Tibial artery (tissue), 4 donors: ENCODE data around the gene RORC.
A peak's percentile ranks its signal among the peaks of the same experiment; 100 is the strongest.

Experiments used
- DNase-seq, 2 donors: peaks; one replicate each; pipeline ENCODE4 v3.0.0-alpha.2; 2019
- H3K27ac ChIP-seq, 2 donors: fragments of 200-600 bp; sonication (generic) in 1 of 2; 1 replicate in 1 of 2; 2 replicates in 1 of 2; pipeline ENCODE4 v1.5.1; 2018 to 2019; ENCODE audit warnings: mild to moderate bottlenecking in 1 of 2
- H3K27me3 ChIP-seq, 2 donors: fragments of 200-600 bp; sonication (generic) in 1 of 2; one replicate each; pipeline versions ENCODE4 v1.5.1 to v1.6.0; 2016 to 2019
- H3K36me3 ChIP-seq, 3 donors: fragments of 200-600 bp; sonication (generic) in 2 of 3; one replicate each; pipeline ENCODE4 v1.5.1; 2016 to 2019; ENCODE audit warnings: mild to moderate bottlenecking in 2 of 3
- H3K4me1 ChIP-seq, 4 donors: fragments of 200-600 bp; sonication (generic) in 2 of 4; 1 replicate in 3 of 4; 2 replicates in 1 of 4; pipeline ENCODE4 v1.5.1; 2016 to 2019
- H3K4me3 ChIP-seq, 2 donors: fragments of 200-600 bp; sonication (generic) in 1 of 2; 1 replicate in 1 of 2; 2 replicates in 1 of 2; pipeline ENCODE4 v1.5.1; 2018 to 2019; ENCODE audit warnings: mild to moderate bottlenecking in 2 of 2
- H3K9me3 ChIP-seq, 3 donors: fragments of 200-600 bp; sonication (generic) in 1 of 3; one replicate each; pipeline ENCODE4 v1.5.1; 2016 to 2019
- CTCF ChIP-seq, 2 experiments: fragments of 200-600 bp in 1 of 2; fragments of 450-650 bp in 1 of 2; IDR thresholded peaks; one replicate each; pipeline ENCODE4 v1.5.1; 2017 to 2019; ENCODE audit warnings: antibody characterized with exemption in 2 of 2, mild to moderate bottlenecking in 1 of 2, moderate library complexity in 1 of 2
- intact Hi-C: fragments of 100-400 bp; cut with DNase I; formaldehyde crosslinking; loops from one replicate; pipeline ENCODE4 v1.15.0; 2023; ENCODE audit warnings: low total_unique reads

RORC gene

GRCh38 chr1:151803915-151804314 is 27.7 kb downstream of the RORC start:
- intact Hi-C loops = no loop called here

GRCh38 chr1:151803164-151803563 is 28.4 kb downstream of the RORC start:
- no peak for DNase-seq
- Histone ChIP-seq H3K36me3 (peaks cover 0 to 10% (median 0%) of the 10 kb centered on the region in 3 donors), H3K4me1 (no peaks in the 10 kb centered on the region), H3K27me3 (peaks cover 0 to 64% of the 10 kb centered on the region in 2 donors), H3K9me3 (no peaks in the 10 kb centered on the region), H3K27ac (no peak overlapping the region), H3K4me3 (no peak overlapping the region)
- intact Hi-C loops = no loop called here
- TF ChIP-seq CTCF (IDR thresholded peaks at IDR 0.05) = no peak

More at GRCh38 chr1:151803915-151804314, 27.7 kb downstream of the RORC start:
- no peaks in the 10 kb centered on the region for H3K4me1 ChIP-seq
- no peaks in the 10 kb centered on the region for H3K9me3 ChIP-seq
- peaks cover 0 to 10% (median 0%) of the 10 kb centered on the region in 3 donors for H3K36me3 ChIP-seq
- H3K4me3 ChIP-seq = no peak overlapping the region
- no peak overlapping the region for H3K27ac ChIP-seq
- no peak for TF ChIP-seq CTCF (IDR thresholded peaks at IDR 0.05)
- no peak for DNase-seq
- peaks cover 0 to 60% of the 10 kb centered on the region in 2 donors for H3K27me3 ChIP-seq

- intact Hi-C loops = no loop called here
- Histone ChIP-seq H3K4me3 (no peak overlapping the region), H3K9me3 (no peaks in the 10 kb centered on the region), H3K36me3 (peaks cover 0 to 8% (median 0%) of the 10 kb centered on the region in 3 donors), H3K27ac (no peak overlapping the region), H3K27me3 (peaks cover 0 to 64% of the 10 kb centered on the region in 2 donors), H3K4me1 (no peaks in the 10 kb centered on the region)
- DNase-seq = peak in 1 of 2 donors; percentile 55
- no peak for TF ChIP-seq CTCF (IDR thresholded peaks at IDR 0.05)
Measured at GRCh38 chr1:151802372-151802771, 29.2 kb downstream of the RORC start.

- H3K9me3 ChIP-seq = no peaks in the 10 kb centered on the region
- H3K36me3 ChIP-seq = peaks cover 0 to 3% (median 0%) of the 10 kb centered on the region in 3 donors
- no peaks in the 10 kb centered on the region for H3K4me1 ChIP-seq
- H3K27me3 ChIP-seq = peaks cover 0 to 61% of the 10 kb centered on the region in 2 donors
- no peak overlapping the region for H3K4me3 ChIP-seq
- intact Hi-C loops = no loop called here
- no peak for TF ChIP-seq CTCF (IDR thresholded peaks at IDR 0.05)
- H3K27ac ChIP-seq = no peak overlapping the region
- no peak for DNase-seq
Measured at GRCh38 chr1:151801846-151802245, 29.8 kb downstream of the RORC start.

- H3K4me1 ChIP-seq = no peaks in the 10 kb centered on the region
- no peak overlapping the region for H3K27ac ChIP-seq
- no peaks in the 10 kb centered on the region for H3K36me3 ChIP-seq
- H3K27me3 ChIP-seq = peaks cover 0 to 59% of the 10 kb centered on the region in 2 donors
- no peak overlapping the region for H3K4me3 ChIP-seq
- H3K9me3 ChIP-seq = no peaks in the 10 kb centered on the region
- DNase-seq = no peak
- TF ChIP-seq CTCF (IDR thresholded peaks at IDR 0.05) = no peak
- intact Hi-C loops = no loop called here
Measured at GRCh38 chr1:151801310-151801820, 30.2 kb downstream of the RORC start.

GRCh38 chr1:151800830-151801229 is 30.8 kb downstream of the RORC start:
- no peaks in the 10 kb centered on the region for H3K4me1 ChIP-seq
- intact Hi-C loops = no loop called here
- no peaks in the 10 kb centered on the region for H3K36me3 ChIP-seq
- DNase-seq = no peak
- no peak for TF ChIP-seq CTCF (IDR thresholded peaks at IDR 0.05)
- no peak overlapping the region for H3K27ac ChIP-seq
- peaks cover 0 to 59% of the 10 kb centered on the region in 2 donors for H3K27me3 ChIP-seq
- H3K4me3 ChIP-seq = no peak overlapping the region
- H3K9me3 ChIP-seq = no peaks in the 10 kb centered on the region
